GM18499 (cell line): ENCODE data around the gene PTGER3.

Experiments used
- ATAC-seq: cut with Tn5 transposase; IDR thresholded peaks from one replicate; pipeline ENCODE4 v1.9.1; 2021; ENCODE audit warnings: moderate number of reproducible peaks; ENCODE audit not compliant: insufficient read depth, unreplicated experiment

Gene PTGER3

GRCh38 chr1:71047635-71048607 lies at the start of gene PTGER3:
PTGER3 (minus strand) TSS chr1:71047816; CDS start chr1:71047577, 239 bp downstream.
- ATAC-seq, result no peak

GRCh38 chr1:71094913-71095312 lies 47.3 kb upstream of the PTGER3 start:
- ATAC-seq, result no peak

GRCh38 chr1:71093938-71094337 lies 46.3 kb upstream of the PTGER3 start:
- no peak for ATAC-seq

DNA sequence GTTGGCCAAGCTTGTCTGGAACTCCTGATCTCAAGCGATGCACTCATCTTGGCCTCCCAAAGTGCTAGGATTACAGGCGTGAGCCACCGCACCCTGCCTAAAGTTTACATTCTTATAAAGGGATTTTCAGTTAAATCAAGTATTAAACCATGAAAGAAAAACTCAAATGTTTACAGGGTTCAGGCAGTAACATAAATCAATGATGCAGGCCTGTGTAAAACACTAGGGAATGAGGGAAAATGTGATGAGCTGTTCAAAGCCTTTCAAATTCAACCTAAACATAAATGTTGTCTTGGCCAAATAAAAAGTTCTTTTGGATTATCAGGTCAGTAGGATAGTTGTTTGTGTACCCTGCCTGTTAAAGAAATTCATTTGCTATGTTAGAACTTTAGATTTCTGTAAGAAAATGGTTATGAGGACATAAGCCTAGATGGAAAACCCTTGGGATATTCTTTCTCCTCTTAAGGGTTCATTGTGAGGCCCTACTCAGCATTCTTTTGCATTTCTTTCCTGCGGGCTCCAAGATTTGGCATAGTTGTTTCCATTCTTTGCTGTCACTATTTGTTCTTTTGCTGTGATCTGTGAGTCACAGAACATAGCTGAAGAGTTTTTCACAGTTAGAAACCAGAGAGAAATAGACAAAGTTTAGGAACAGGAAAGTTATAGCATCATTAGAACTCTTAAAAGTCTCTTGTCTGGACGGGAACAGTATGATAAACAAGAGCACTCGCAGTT lies 42.1 kb upstream of the PTGER3 start:
- ATAC-seq, result no peak

DNA sequence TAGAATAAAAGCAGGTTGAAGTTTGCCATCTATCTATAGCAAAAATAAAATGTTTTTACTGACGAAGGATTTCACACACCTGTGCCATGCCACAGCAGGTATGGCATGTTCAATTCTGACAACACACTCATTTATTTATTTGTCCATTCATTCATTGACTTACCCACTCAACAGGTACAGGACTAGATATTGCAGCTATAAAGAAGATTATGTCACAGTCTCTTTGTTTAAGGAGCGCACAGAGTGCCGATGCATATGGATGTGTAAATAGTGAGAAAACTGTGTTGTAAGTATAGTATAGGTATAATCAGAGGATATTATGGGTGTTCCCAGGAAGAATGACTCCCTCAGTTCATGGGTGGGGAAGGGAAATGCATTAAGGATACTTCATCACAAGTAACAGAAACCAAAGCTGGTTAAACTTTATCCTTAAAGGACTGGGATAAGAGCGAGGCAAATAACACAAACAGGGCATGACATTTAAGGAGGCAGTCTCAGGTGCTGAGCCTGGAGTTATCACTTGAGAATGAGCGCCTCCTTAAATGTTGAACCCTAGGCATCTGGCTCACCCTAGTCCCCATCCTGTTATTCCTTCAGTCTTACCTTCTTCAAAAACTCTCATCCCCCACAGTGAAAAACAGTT lies 41.1 kb upstream of the PTGER3 start:
- ATAC-seq, result no peak

DNA sequence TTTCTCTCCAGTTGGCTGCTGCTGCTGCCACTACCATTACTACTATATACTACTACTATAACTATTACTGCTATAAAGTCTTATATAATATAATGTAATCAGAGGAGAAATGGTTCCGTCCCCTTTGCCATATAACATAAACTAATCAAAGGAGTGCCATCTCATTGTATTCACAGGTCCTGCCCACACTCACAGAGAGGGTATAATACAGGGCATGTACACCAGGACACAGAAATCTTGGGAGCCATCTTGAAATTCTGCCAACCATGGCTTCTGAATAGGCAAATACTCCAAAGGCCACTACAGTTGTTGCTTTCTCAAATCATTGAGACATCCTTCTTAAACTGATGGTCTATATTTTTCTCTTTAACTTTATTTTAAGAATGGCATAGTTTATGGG lies 40.1 kb upstream of the PTGER3 start:
- no peak for ATAC-seq

DNA sequence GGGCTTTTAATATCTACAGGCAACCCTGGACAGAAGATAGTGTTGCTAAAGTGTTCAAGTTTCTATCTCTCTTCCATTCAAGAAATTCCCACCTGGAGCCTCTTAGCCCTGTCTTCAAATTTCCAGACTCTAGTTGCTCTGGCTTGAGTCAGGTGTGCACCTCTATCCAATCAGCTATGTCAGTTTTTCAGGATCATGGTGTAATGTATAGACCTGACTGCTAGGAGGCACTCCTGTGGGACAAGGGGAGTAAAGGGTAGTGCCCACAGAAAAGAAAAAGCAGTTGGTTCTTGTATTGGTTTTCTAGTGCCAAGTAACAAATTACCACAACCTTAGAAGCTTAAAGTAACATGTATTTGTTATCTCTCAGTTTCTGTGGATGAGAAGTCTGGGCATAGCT lies 39.4 kb upstream of the PTGER3 start:
- ATAC-seq, result no peak

DNA sequence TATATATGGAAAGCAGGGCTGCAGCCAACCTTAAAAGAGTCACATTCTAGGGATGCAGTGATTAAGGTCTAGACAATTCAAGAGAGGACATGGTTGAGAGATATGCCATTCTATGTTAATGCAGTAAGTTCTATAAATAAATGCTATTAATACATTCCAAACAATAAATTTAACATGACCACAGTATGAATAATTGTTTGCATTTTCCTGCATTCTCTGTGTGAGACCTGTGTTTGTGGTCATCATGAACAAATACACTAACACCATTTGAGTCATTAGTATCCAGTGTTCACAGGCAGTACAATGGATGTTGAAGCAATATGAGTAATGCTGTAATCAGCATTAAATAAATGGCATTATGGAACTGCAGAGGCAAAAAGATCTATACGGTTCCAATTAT lies 38.7 kb upstream of the PTGER3 start:
- ATAC-seq, result no peak

DNA sequence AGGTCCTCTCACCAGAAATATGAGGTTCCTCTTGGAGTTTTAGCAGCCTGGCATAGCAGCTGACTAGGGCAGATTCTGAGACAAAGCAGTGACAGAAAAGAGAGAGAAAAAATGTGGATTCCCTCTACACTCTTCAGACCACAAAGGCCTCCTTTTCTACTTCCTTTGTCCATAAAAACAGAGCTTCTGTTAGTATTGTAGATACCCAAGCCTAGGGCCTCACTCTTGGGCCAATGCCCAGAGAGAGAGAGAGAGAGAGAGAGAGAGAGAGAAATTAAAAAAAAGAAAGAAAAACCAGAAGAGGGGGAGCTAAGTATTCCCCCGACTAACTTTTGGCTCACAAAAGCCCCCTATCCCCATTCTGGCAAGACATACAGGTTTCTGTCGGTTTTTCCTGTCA lies 35.7 kb upstream of the PTGER3 start:
- no peak for ATAC-seq

- no peak for ATAC-seq
Observed at GRCh38 chr1:71081697-71082080, 34.1 kb upstream of the PTGER3 start.

DNA sequence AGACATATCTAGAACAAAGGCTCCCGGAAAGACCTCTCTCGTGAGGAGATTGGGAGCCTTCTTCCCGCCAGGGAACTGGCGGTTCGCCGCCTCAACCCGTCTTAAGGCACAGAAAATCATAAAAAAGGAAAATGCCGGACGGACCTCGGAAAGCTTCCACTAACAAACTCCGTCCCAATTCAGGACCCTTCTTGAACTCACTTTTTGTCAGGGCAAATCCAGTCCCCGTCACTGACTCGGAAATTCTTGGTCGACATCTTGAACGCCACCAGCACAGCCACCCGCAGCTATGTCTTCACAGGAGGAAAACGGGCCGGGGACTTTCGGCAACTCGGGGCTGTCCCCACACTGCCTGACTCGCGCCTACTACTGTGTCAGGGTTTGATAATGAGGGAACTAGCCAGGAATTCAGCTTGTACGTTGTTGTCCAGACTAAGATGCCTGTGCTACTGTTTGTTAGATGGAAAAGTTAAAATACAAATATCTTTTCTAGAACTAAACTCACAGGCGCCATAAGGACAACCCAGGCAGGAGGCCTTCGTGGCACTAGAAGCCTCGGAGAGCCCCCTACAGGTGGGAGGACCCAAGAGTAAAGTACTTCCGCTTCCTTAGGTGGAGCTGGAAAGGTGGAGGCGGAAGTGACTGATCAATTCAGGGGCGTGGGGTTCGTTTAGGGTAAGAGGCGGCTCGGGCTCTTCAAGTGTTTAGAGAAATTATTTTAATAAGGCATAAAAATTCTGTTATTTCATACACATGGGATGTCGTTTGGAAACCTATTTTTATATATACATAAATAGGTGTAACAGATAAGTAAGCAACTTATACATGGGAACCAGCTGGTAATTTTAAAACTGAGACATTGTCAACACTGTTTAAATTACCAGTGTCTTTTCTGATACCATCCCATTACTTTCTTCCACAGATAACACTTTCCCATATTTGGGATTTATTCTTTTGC lies 33.4 kb upstream of the PTGER3 start, which contains the start of gene ZRANB2:
TSS of gene ZRANB2 (minus strand) at position 297 of the 958 bp plus-strand sequence. CDS start at position 257, 40 bp downstream.
- peak; percentile 100 for ATAC-seq

- no peak for ATAC-seq
Observed at GRCh38 chr1:71080230-71080738, 32.7 kb upstream of the PTGER3 start.

GRCh38 chr1:71074681-71075080 lies 27.1 kb upstream of the PTGER3 start:
- no peak for ATAC-seq

DNA sequence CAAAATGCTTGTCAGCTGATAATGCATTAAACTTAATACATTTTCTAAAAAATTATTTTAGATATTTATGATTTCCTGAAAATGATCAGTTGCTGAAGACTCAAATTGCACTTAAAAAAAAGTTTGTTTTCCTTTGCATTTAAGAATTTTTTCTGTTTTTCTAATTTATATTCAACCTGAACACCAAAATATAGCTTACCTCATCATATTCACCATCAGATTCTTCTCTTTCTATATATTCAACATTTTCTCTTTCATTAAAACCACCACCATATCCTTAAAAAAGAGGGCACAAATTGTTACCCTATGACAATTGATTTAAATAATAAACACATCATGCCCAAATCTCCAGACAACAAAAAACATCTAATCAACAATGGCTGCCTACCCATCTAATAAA lies 24.7 kb upstream of the PTGER3 start:
- ATAC-seq, result no peak

- no peak for ATAC-seq
Observed at GRCh38 chr1:71071720-71072119, 24.1 kb upstream of the PTGER3 start.

GRCh38 chr1:71068325-71069240 lies 21.0 kb upstream of the PTGER3 start:
- ATAC-seq, result peak; percentile 86

DNA sequence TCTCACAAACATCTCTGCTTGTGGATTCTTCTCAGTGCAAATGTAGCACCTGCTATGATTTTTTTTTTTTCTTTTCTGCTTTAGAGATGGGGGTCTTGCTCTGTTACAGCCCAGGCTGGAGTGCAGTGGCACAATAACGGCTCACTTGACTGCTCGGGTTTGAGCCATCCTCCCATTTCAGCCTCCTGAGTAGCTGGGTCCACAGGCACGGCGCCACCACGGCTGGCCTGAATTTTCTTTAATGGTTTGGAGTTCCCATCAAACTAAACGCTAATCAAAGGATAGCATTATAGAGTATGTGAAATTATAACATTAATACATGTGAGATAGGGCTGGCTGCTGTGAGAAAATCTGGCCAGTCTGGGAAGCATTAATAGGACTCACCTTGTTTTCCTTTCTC lies 7.2 kb upstream of the PTGER3 start:
- no peak for ATAC-seq

GRCh38 chr1:71054281-71054731 lies 6.7 kb upstream of the PTGER3 start:
- no peak for ATAC-seq
